ENCODE measurements around the gene KRTAP19-1. TPM values are rescaled to one million over a fixed set of nuclear protein-coding genes. Genes with fewer than 3 reads are reported as not detected.

Gene KRTAP19-1
- total and polyA plus RNA-seq, 2 of the 8 experiments (the other 6 are each of a cell fraction or from before 2014, with no cell fraction given): not detected

GRCh38 chr21:30439975-30440374 is 40.2 kb downstream of the KRTAP19-1 start, which contains the start of gene KRTAP15-1:
Gene KRTAP15-1, plus strand, starts transcription at chr21:30440275. Its CDS starts 53 bp downstream, at chr21:30440328.
- Histone ChIP-seq H2BK12ac (ENCODE audit: low read depth, low read length) (no peak within 1 kb of the TSS), H3K36me3 (ENCODE audit: control insufficient read depth in 2 of 4, insufficient read depth in 4 of 4, low read length in 3 of 4) (no peaks in the 10 kb centered on the region), H2AK5ac (ENCODE audit: low read depth, low read length) (no peak within 1 kb of the TSS), H3K27me3 (replicated peaks in 1 of 4; ENCODE audit: control insufficient read depth in 3 of 4, extremely low read depth in 1 of 4, insufficient read depth in 3 of 4, low read length in 3 of 4) (no peaks in the 10 kb centered on the region), H2BK5ac (ENCODE audit: low read depth, low read length) (no peak within 1 kb of the TSS), H2BK120ac (replicated peaks; ENCODE audit: low read depth, low read length) (no peak within 1 kb of the TSS), H3K4me2 (ENCODE audit: insufficient read depth in 1 of 2, low read depth in 2 of 2, low read length in 2 of 2) (no peak within 1 kb of the TSS), H3K56ac (replicated peaks; ENCODE audit: insufficient read length, low read depth, low read length) (no peak within 1 kb of the TSS), H3K18ac (ENCODE audit: extremely low read depth, low read length) (no peak within 1 kb of the TSS), H2AFZ (ENCODE audit: low read length) (peak within 1 kb of the TSS; percentile 58; the same call in 1 of the 2 replicates), H4K5ac (ENCODE audit: insufficient read length, low read depth, low read length) (no peak within 1 kb of the TSS), H3K27ac (ENCODE audit: low read depth, low read length) (no peak within 1 kb of the TSS), H3K14ac (ENCODE audit: insufficient read length) (no peak within 1 kb of the TSS), H3K23ac (ENCODE audit: insufficient read length) (no peak within 1 kb of the TSS), H4K91ac (replicated peaks; ENCODE audit: insufficient read length, low read length) (no peak within 1 kb of the TSS), H3K79me1 (ENCODE audit: low read depth, low read length) (no peaks in the 10 kb centered on the region), H3K23me2 (ENCODE audit: low read depth, low read length) (no peaks in the 10 kb centered on the region), H2BK15ac (ENCODE audit: low read length) (no peak within 1 kb of the TSS), H3K9me3 (ENCODE audit: insufficient read depth in 2 of 2, low read depth in 1 of 2, low read length in 1 of 2) (no peaks in the 10 kb centered on the region), H3K4me3 (ENCODE audit: extremely low read depth in 1 of 4, insufficient read depth in 2 of 4, low read depth in 3 of 4, low read length in 4 of 4) (no peak within 1 kb of the TSS), H4K20me1 (replicated peaks in 1 of 2; ENCODE audit: control insufficient read depth in 1 of 2, insufficient read depth in 2 of 2, low read length in 2 of 2) (no peaks in the 10 kb centered on the region), H3K4me1 (replicated peaks in 1 of 4; ENCODE audit: control insufficient read depth in 3 of 4, insufficient read depth in 4 of 4, low read length in 3 of 4) (no peaks in the 10 kb centered on the region; a peak in 3 of 7 replicates), H4K8ac (ENCODE audit: extremely low read depth, insufficient read depth, low read length) (no peak within 1 kb of the TSS), H3K4ac (replicated peaks; ENCODE audit: insufficient read length, low read depth, low read length) (no peak within 1 kb of the TSS), H3K9ac (replicated peaks in 1 of 4; ENCODE audit: extremely low read depth in 1 of 4, low read depth in 3 of 4, low read length in 3 of 4) (no peak within 1 kb of the TSS), H2BK20ac (ENCODE audit: low read length) (no peak within 1 kb of the TSS), H3K79me2 (ENCODE audit: control insufficient read depth in 1 of 2, insufficient read depth in 2 of 2, low read length in 2 of 2) (no peaks in the 10 kb centered on the region)
- FAIRE-seq: no peak
- WGBS, 2 experiments (ENCODE audit: extremely low coverage in 1 of 2, insufficient coverage in 1 of 2, insufficient read length in 1 of 2, insufficient replicate concordance in 2 of 2, low coverage in 1 of 2, low lambda C conversion rate in 2 of 2, missing lambda C conversion rate in 1 of 2): 96% methylated on average over 5 of the region's 5 CpGs; no CpG with 5 or more reads in 1 of the 2 experiments
- ChIA-PET CTCF (ENCODE audit: partially characterized antibody) (interaction anchor here (1.3 to 1.5 kb wide), 2 partner anchors 10 to 13 kb away, joined by 3 to 4 read pairs; partner anchors contain the start of gene KRTAP13-4), POLR2A (ENCODE audit: partially characterized antibody) (no interaction called here)
- TF ChIP-seq USF2 (IDR thresholded peaks at IDR 0.05; ENCODE audit: low read length): no peak
- TF ChIP-seq MAX (IDR thresholded peaks at IDR 0.05): no peak
- TF ChIP-seq ATF3 (IDR thresholded peaks at IDR 0.05; ENCODE audit: insufficient read depth, low read depth, low read length): no peak
- TF ChIP-seq CHD2 (IDR thresholded peaks at IDR 0.05; ENCODE audit: low read length): no peak
- TF ChIP-seq HDAC2 (IDR thresholded peaks at IDR 0.05; ENCODE audit: borderline replicate concordance in 1 of 2, low read depth in 2 of 2, low read length in 2 of 2): no peak
- no peak for TF ChIP-seq PHF8 (conservative IDR thresholded peaks at IDR 0.05; ENCODE audit: low read depth, low read length)
- no peak for TF ChIP-seq SIN3A (conservative IDR thresholded peaks at IDR 0.05 in 1 of 2, IDR thresholded peaks at IDR 0.05 in 1 of 2; ENCODE audit: low read depth in 1 of 2, low read length in 2 of 2)
- TF ChIP-seq CHD1 (IDR thresholded peaks at IDR 0.05; ENCODE audit: low read depth, low read length): no peak
- TF ChIP-seq CEBPB (IDR thresholded peaks at IDR 0.05; ENCODE audit: low read depth, low read length): no peak
- TF ChIP-seq POLR2A (IDR thresholded peaks at IDR 0.05; ENCODE audit: control extremely low read depth in 1 of 2, low read depth in 2 of 2, low read length in 2 of 2): no peak
- no peak for TF ChIP-seq POLR2AphosphoS5 (IDR thresholded peaks at IDR 0.05; ENCODE audit: low read depth, low read length)
- no peak for DNase-seq (ENCODE audit: low read depth in 1 of 2, low spot score in 2 of 2)
